Endodermal cell (in vitro differentiated cells): Measurements from ENCODE around the gene AGBL2. TPM values are rescaled to one million over a fixed set of nuclear protein-coding genes. Genes with fewer than 3 reads are reported as not detected.

Source experiments
- DNase-seq: peaks from one replicate; pipeline ENCODE4 v3.0.0-alpha.2; 2017
- H3K27ac ChIP-seq: 2 replicates; pipeline ENCODE4 v1.5.1; 2013; ENCODE audit warnings: mild to moderate bottlenecking, low read depth, low read length, moderate library complexity
- H3K27me3 ChIP-seq: 2 replicates; pipeline ENCODE4 v1.6.1; 2013; ENCODE audit warnings: mild to moderate bottlenecking, low read length, moderate library complexity; ENCODE audit not compliant: insufficient read depth, control insufficient read depth, poor library complexity, severe bottlenecking
- H3K36me3 ChIP-seq: 2 replicates; pipeline ENCODE4 v1.7.0; 2013; ENCODE audit warnings: mild to moderate bottlenecking, low read length, moderate library complexity; ENCODE audit not compliant: control insufficient read depth, insufficient read depth
- H3K4me1 ChIP-seq: one replicate; pipeline ENCODE4 v1.7.0; 2013; ENCODE audit warnings: low read length; ENCODE audit not compliant: control insufficient read depth, insufficient read depth
- H3K4me3 ChIP-seq: 2 replicates; pipeline ENCODE4 v1.5.1; 2013; ENCODE audit warnings: mild to moderate bottlenecking, low read length, moderate library complexity
- H3K9ac ChIP-seq: 2 replicates; pipeline ENCODE4 v1.6.1; 2013; ENCODE audit warnings: mild to moderate bottlenecking, low read length, moderate library complexity; ENCODE audit not compliant: poor library complexity, severe bottlenecking; ENCODE audit errors: extremely low read depth
- H3K9me3 ChIP-seq: 2 replicates; pipeline ENCODE4 v1.6.1; 2013; ENCODE audit warnings: mild to moderate bottlenecking, low read length, moderate library complexity; ENCODE audit not compliant: control insufficient read depth
- H3K27ac Mint-ChIP-seq: 2 replicates; pipeline ENCODE4 v1.8.0; 2020; ENCODE audit warnings: mixed read lengths
- H3K27me3 Mint-ChIP-seq: 2 replicates; pipeline ENCODE4 v1.8.0; 2021; ENCODE audit warnings: mild to moderate bottlenecking, mixed read lengths; ENCODE audit not compliant: insufficient read depth
- H3K36me3 Mint-ChIP-seq: 2 replicates; pipeline ENCODE4 v1.8.0; 2020; ENCODE audit warnings: low read depth, mixed read lengths
- H3K4me1 Mint-ChIP-seq: 2 replicates; pipeline ENCODE4 v1.8.0; 2020; ENCODE audit warnings: mixed read lengths
- H3K4me3 Mint-ChIP-seq: 2 replicates; pipeline ENCODE4 v1.8.0; 2020; ENCODE audit warnings: mild to moderate bottlenecking, moderate library complexity, mixed read lengths
- H3K9me3 Mint-ChIP-seq: 2 replicates; pipeline ENCODE4 v1.8.0; 2020; ENCODE audit warnings: mild to moderate bottlenecking, mixed read lengths
- CTCF ChIP-seq: fragments of 200-600 bp; sonication (generic); conservative IDR thresholded peaks from 2 replicates; pipeline ENCODE4 v1.5.0; 2021; ENCODE audit warnings: antibody characterized with exemption, mild to moderate bottlenecking
- WGBS, 2 experiments: methylation state at CpG; one replicate each; pipeline versions ENCODE4 v1.1.5 to v1.1.7; 2013; ENCODE audit warnings: missing lambda C conversion rate in 2 of 2, mixed read lengths in 1 of 2; ENCODE audit not compliant: insufficient coverage in 1 of 2, insufficient read length in 1 of 2; 5-methylcytosine and 5-hydroxymethylcytosine counted together
- total RNA-seq, 2 donors: library from RNA; stranded (reverse); fragmentation: NEBNext Ultra II Directional in 1 of 2; extraction: Animal tissue kit (Norgen Biotek cat#: 25700) in 1 of 2; gene quantifications; 2 replicates in 1 of 2; 3 replicates in 1 of 2; pipeline ENCODE4 v1.2.1, GENCODE V29; 2021

Gene AGBL2
- total RNA-seq, 2 donors from 2014 or later: 5.0 to 8.7 TPM

GRCh38 chr11:47649276-47649675 is 65.9 kb downstream of the AGBL2 start:
- Mint-ChIP-seq H3K27me3 (no peaks in the 10 kb centered on the region), H3K27ac (no peak overlapping the region), H3K36me3 (no peaks in the 10 kb centered on the region), H3K4me3 (no peak overlapping the region), H3K4me1 (no peaks in the 10 kb centered on the region), H3K9me3 (peaks cover 19% of the 10 kb centered on the region)
- H3K27me3 ChIP-seq: no peaks in the 10 kb centered on the region
- 88 to 89% methylated on average over 2 to 3 of the region's 3 CpGs for WGBS, 2 experiments
- no peaks in the 10 kb centered on the region for H3K4me1 ChIP-seq
- no peak for DNase-seq
- H3K4me3 ChIP-seq: no peak overlapping the region
- no peak overlapping the region for H3K9ac ChIP-seq
- H3K9me3 ChIP-seq: peaks cover 7% of the 10 kb centered on the region
- no peaks in the 10 kb centered on the region for H3K36me3 ChIP-seq
- no peak for TF ChIP-seq CTCF
- no peak overlapping the region for H3K27ac ChIP-seq

DNA sequence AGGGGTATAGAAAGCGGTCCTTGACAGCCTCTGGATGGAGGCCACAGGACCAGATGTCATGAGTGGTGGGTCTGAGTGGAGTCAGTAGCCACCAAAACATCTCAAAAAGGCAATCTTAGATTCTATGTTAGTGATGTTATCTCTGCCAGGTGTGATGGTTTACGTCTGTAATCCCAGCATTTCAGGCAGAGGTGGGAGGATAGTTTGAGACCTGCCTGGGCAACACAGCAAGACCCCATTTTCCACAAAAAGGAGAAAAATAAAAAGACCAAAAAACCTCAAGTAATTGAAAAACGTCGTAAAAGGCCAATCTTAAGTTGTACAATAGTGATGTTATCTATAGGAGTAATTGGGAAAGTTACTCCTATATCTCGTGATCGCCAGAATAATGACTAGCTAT is 69.2 kb downstream of the AGBL2 start:
- no peaks in the 10 kb centered on the region for H3K9me3 Mint-ChIP-seq
- no peaks in the 10 kb centered on the region for H3K27me3 ChIP-seq
- TF ChIP-seq CTCF: no peak

GRCh38 chr11:47645500-47645899 is 69.7 kb downstream of the AGBL2 start:
- no peaks in the 10 kb centered on the region for H3K9me3 ChIP-seq
- TF ChIP-seq CTCF: no peak
- Mint-ChIP-seq H3K27me3 (no peaks in the 10 kb centered on the region), H3K4me3 (no peak overlapping the region), H3K4me1 (peaks cover 8% of the 10 kb centered on the region), H3K36me3 (no peaks in the 10 kb centered on the region), H3K27ac (no peak overlapping the region), H3K9me3 (no peaks in the 10 kb centered on the region)
- H3K27me3 ChIP-seq: no peaks in the 10 kb centered on the region
- H3K27ac ChIP-seq: no peak overlapping the region
- WGBS, 2 experiments: 91 to 94% methylated on average over 5 to 6 of the region's 6 CpGs
- no peaks in the 10 kb centered on the region for H3K36me3 ChIP-seq
- no peak overlapping the region for H3K4me3 ChIP-seq
- no peaks in the 10 kb centered on the region for H3K4me1 ChIP-seq
- no peak for DNase-seq
- no peak overlapping the region for H3K9ac ChIP-seq

More for the DNA sequence above, 69.2 kb downstream of the AGBL2 start:
- Histone ChIP-seq H3K36me3 (no peaks in the 10 kb centered on the region), H3K9ac (no peak overlapping the region), H3K9me3 (no peaks in the 10 kb centered on the region), H3K4me1 (no peaks in the 10 kb centered on the region), H3K4me3 (no peak overlapping the region), H3K27ac (no peak overlapping the region)
- Mint-ChIP-seq H3K27me3 (no peaks in the 10 kb centered on the region), H3K4me1 (peaks cover 7% of the 10 kb centered on the region), H3K36me3 (no peaks in the 10 kb centered on the region), H3K4me3 (no peak overlapping the region), H3K27ac (no peak overlapping the region)
- DNase-seq: no peak
- WGBS, 2 experiments: 85 to 89% methylated on average over 5 to 6 of the region's 6 CpGs
